ENCODE data around the gene DEPDC5. TPM values are rescaled to one million over a fixed set of nuclear protein-coding genes. Genes with fewer than 3 reads are reported as not detected.

The DEPDC5 gene
- total RNA-seq, 2 donors from 2014 or later = 10.9 to 37.5 TPM

DNA sequence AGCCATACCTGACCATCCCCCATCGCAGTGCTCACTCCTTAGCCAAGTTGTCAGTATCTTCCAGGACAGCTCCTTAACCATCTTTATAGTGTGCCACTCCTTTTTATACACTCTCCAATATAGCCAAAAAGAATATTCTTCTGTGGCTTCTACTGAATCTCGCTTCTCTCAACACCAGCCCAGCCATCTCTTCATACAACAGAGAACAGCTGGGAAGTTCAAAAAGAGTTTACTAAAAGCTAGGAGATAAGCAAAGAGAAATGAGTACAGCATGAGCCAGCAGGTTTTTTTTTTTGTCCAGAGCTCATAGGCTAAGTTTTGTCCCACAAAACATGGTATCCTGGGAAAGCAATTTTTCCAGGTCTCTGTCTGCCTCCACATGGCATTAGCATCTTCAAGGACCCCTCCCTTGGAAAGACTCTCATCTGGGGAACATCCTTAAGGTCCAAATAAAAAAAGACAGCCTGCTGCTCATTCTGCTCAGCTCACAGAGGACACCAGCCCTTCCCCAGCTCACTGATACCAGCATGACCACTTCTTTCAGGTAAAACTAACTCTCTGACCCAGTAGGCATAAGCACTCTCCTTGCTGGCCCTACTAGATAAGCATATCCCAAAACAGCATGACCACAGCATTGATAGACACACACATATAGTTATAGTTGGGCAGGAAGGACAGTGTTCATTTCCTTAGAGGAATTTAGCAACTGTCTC is 141.7 kb downstream of the DEPDC5 start:
- no peaks in the 10 kb centered on the region for H3K36me3 ChIP-seq
- 71% methylated on average over 2 of the region's 2 CpGs for WGBS
- intact Hi-C loops (cut with DNase I) = no loop called here

DNA sequence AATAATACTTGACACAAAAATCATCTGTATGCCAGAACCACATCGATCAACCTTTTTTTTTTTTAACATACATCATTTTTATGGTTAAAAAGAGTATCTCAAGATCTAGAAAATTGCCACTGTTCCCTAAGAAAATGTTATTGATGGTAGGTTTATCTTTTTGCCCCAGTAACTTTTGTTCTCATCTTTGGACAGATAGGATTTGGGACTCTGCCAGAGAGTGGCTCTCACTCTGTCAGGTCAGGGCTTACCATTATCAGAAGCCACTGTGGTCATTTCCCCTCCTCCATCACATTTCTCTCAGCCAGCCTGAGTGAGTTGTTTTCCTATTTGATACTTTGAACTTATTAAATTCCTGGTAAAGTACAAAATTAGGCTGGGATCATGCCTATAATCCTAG is 142.7 kb downstream of the DEPDC5 start:
- Histone ChIP-seq H3K27ac (no peak overlapping the region), H3K27me3 (replicated peaks; ENCODE audit: insufficient read depth) (no peaks in the 10 kb centered on the region), H3K36me3 (no peaks in the 10 kb centered on the region), H3K4me1 (replicated peaks) (no peaks in the 10 kb centered on the region), H3K9me3 (no peaks in the 10 kb centered on the region), H3K4me3 (no peak overlapping the region)
- DNase-seq (ENCODE audit: low spot score) = no peak
- 79% methylated on average over 1 of the region's 1 CpG for WGBS
- intact Hi-C loops (cut with DNase I) = no loop called here
- TF ChIP-seq POLR2AphosphoS5 (IDR thresholded peaks at IDR 0.05) = no peak

More for the DNA sequence above, 141.7 kb downstream of the DEPDC5 start:
- Histone ChIP-seq H3K27ac (no peak overlapping the region), H3K9me3 (no peaks in the 10 kb centered on the region), H3K4me1 (replicated peaks) (no peaks in the 10 kb centered on the region), H3K4me3 (no peak overlapping the region), H3K27me3 (replicated peaks; ENCODE audit: insufficient read depth) (no peaks in the 10 kb centered on the region)
- DNase-seq (ENCODE audit: low spot score) = no peak
- TF ChIP-seq, protein P1, sequence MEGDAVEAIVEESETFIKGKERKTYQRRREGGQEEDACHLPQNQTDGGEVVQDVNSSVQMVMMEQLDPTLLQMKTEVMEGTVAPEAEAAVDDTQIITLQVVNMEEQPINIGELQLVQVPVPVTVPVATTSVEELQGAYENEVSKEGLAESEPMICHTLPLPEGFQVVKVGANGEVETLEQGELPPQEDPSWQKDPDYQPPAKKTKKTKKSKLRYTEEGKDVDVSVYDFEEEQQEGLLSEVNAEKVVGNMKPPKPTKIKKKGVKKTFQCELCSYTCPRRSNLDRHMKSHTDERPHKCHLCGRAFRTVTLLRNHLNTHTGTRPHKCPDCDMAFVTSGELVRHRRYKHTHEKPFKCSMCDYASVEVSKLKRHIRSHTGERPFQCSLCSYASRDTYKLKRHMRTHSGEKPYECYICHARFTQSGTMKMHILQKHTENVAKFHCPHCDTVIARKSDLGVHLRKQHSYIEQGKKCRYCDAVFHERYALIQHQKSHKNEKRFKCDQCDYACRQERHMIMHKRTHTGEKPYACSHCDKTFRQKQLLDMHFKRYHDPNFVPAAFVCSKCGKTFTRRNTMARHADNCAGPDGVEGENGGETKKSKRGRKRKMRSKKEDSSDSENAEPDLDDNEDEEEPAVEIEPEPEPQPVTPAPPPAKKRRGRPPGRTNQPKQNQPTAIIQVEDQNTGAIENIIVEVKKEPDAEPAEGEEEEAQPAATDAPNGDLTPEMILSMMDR (IDR thresholded peaks at IDR 0.05) = no peak
- TF ChIP-seq POLR2A (IDR thresholded peaks at IDR 0.05) (no peak), POLR2AphosphoS5 (IDR thresholded peaks at IDR 0.05) (no peak)

DNA sequence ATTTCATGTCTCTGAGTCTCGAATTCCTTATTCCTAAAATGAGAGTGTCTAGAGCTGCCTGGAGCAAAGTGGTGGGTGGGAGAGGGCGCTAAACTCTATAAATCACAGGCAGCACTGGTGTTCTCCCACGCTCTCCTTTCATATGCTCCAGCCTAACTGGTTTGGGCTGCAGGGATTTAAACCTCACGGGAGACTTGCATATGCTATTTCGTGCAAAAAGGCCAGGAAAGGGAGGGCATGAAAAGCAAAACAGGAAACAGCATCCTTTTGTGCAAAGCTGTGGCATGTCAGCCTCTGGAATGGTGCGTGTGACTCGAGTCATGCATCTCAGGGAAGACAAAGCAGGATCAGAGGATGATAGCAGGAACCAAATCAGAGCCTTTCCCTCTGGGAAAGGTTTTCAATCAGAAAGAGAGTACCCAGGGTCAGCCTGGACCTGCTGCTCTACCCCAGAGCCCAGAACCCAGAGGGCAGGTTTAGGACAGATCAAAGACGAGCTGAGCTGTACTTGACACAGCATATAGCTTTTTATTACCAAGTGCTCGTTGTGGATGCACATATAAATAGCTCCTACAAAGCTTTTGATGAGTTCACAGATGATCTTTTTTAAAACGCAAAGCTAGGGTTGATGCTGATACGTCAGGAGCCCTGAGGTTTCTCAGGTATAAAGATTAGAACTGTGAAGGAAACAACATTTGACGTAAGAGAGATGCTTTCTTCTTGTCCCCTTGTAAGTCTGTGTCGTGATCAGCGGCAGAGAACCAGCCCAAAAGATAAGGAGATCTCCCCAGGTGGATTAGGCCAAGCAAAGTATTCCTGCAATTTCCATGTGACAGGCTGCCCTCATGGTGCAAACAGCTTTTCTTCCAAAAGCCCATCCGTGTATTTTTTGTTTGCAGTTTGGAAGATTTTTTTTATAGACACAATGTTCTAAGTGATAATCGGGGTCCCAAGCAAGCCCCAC is 144.3 kb downstream of the DEPDC5 start:
- Histone ChIP-seq H3K27ac (no peak overlapping the region), H3K27me3 (replicated peaks; ENCODE audit: insufficient read depth) (no peaks in the 10 kb centered on the region), H3K36me3 (no peaks in the 10 kb centered on the region), H3K4me1 (replicated peaks) (no peaks in the 10 kb centered on the region), H3K9me3 (no peaks in the 10 kb centered on the region), H3K4me3 (no peak overlapping the region)
- no peak for TF ChIP-seq POLR2AphosphoS5 (IDR thresholded peaks at IDR 0.05)
- no peak for TF ChIP-seq POLR2A (IDR thresholded peaks at IDR 0.05)
- TF ChIP-seq, protein P1 (IDR thresholded peaks at IDR 0.05) = no peak
- 55% methylated on average over 16 of the region's 16 CpGs for WGBS
- DNase-seq (ENCODE audit: low spot score) = no peak
- intact Hi-C loops (cut with DNase I) = no loop called here

DNA sequence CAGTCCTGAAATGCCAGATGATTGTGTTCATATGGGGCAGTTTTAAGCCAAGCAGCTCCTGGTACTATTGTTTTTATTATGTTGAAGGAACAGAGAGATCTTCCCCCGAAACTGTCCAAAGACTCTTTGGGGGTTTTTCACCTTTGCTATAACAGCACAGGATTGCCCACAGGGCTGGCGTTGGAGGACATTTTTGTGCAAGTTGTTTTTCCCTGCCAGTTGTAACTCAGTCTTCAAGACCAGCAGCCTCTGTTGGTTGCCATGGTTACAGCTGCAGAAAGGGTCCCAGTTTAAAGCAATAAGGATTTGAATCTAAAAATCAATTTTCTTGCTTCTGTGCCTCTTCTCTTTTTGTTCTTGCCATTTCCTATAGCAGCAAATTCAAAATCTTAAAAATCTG is 145.1 kb downstream of the DEPDC5 start:
- DNase-seq (ENCODE audit: low spot score) = no peak
- Histone ChIP-seq H3K36me3 (no peaks in the 10 kb centered on the region), H3K27ac (no peak overlapping the region), H3K4me3 (no peak overlapping the region), H3K27me3 (replicated peaks; ENCODE audit: insufficient read depth) (no peaks in the 10 kb centered on the region), H3K9me3 (no peaks in the 10 kb centered on the region), H3K4me1 (replicated peaks) (no peaks in the 10 kb centered on the region)
- WGBS = 77% methylated on average over 2 of the region's 2 CpGs
- intact Hi-C loops (cut with DNase I) = no loop called here
- TF ChIP-seq, protein P1 (IDR thresholded peaks at IDR 0.05) = no peak
- TF ChIP-seq POLR2AphosphoS5 (IDR thresholded peaks at IDR 0.05) = no peak
- no peak for TF ChIP-seq POLR2A (IDR thresholded peaks at IDR 0.05)

DNA sequence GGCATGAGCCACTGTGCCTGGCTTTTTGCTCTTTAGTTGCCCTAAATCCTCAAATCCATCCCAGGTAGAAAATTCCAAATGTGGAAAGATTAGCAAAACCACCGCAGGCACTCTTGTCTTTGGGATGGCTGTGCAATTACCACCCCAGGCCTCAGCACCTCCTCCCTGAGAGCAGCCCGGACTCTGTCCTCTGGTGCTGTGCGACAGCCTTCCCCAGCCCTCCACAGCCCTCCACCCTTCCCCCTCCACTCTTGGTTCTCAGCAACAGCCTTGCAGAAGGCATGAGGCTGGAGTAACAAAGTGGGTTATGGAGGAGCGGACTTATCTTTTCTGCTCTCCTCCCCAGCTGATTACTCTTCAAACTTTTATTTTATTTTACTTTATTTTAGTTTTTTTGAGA is 145.8 kb downstream of the DEPDC5 start:
- TF ChIP-seq POLR2AphosphoS5 (IDR thresholded peaks at IDR 0.05) (no peak), POLR2A (IDR thresholded peaks at IDR 0.05) (no peak)
- TF ChIP-seq, protein P1 (IDR thresholded peaks at IDR 0.05) = no peak

More for the DNA sequence above, 145.8 kb downstream of the DEPDC5 start:
- no peak for DNase-seq (ENCODE audit: low spot score)
- H3K9me3 ChIP-seq = no peaks in the 10 kb centered on the region
- intact Hi-C loops (cut with DNase I) = no loop called here
- WGBS = 86% methylated on average over 4 of the region's 4 CpGs
- H3K4me3 ChIP-seq = no peak overlapping the region
- H3K4me1 ChIP-seq (replicated peaks) = no peaks in the 10 kb centered on the region
- no peak overlapping the region for H3K27ac ChIP-seq
- H3K27me3 ChIP-seq (replicated peaks; ENCODE audit: insufficient read depth) = no peaks in the 10 kb centered on the region
- H3K36me3 ChIP-seq = no peaks in the 10 kb centered on the region
